Karpas-422 (cell line): ENCODE results near the gene ZNF280B. TPM values are rescaled to one million over a fixed set of nuclear protein-coding genes. Genes with fewer than 3 reads are reported as not detected.
"Not testable (repeated sequence)": the region's sequence is repeated elsewhere in the genome, so short reads cannot be mapped to it uniquely, and the experiment has no call there.

Source experiments
- DNase-seq: peaks from one replicate; pipeline ENCODE4 v3.0.0-alpha.2; 2015
- H2AFZ ChIP-seq: fragments of 200-600 bp; sonication (generic); 2 replicates; pipeline ENCODE4 v1.6.1; 2014; ENCODE audit warnings: antibody characterized with exemption, low read length, mixed read lengths
- H3K27ac ChIP-seq: fragments of 200-600 bp; sonication (generic); 2 replicates; pipeline ENCODE4 v1.5.1; 2014; ENCODE audit warnings: mild to moderate bottlenecking, low read length, moderate library complexity
- H3K27me3 ChIP-seq: fragments of 200-600 bp; sonication (generic); 2 replicates; pipeline ENCODE4 v1.6.1; 2014; ENCODE audit warnings: low read length, mixed read lengths
- H3K36me3 ChIP-seq: fragments of 200-600 bp; sonication (generic); 2 replicates; pipeline ENCODE4 v1.6.1; 2014; ENCODE audit warnings: low read length, mixed read lengths; ENCODE audit not compliant: insufficient read depth
- H3K4me1 ChIP-seq: fragments of 200-600 bp; sonication (generic); 2 replicates; pipeline ENCODE4 v1.6.1; 2014; ENCODE audit warnings: mild to moderate bottlenecking, low read length, mixed read lengths
- H3K4me2 ChIP-seq: fragments of 200-600 bp; sonication (generic); 2 replicates; pipeline ENCODE4 v1.6.1; 2014; ENCODE audit warnings: low read length, low read depth, mild to moderate bottlenecking; ENCODE audit not compliant: poor library complexity, severe bottlenecking
- H3K4me3 ChIP-seq: fragments of 200-600 bp; sonication (generic); 2 replicates; pipeline ENCODE4 v1.5.1; 2014; ENCODE audit warnings: mild to moderate bottlenecking, antibody characterized with exemption, low read length, mixed read lengths
- H3K79me2 ChIP-seq: fragments of 200-600 bp; sonication (generic); 2 replicates; pipeline ENCODE4 v1.6.1; 2014; ENCODE audit warnings: mild to moderate bottlenecking, low read length, mixed read lengths
- H3K9ac ChIP-seq: fragments of 200-600 bp; sonication (generic); 2 replicates; pipeline ENCODE4 v1.6.0; 2014; ENCODE audit warnings: low read length
- H3K9me2 ChIP-seq: fragments of 200-600 bp; sonication (generic), shearing (Covaris generic); replicated peaks from 2 replicates; pipeline ENCODE4 v1.6.0; 2014; ENCODE audit warnings: mild to moderate bottlenecking, low read length, moderate library complexity; ENCODE audit not compliant: insufficient read depth
- H3K9me3 ChIP-seq: fragments of 300-700, 200-600 bp; sonication (generic); 2 replicates; pipeline ENCODE4 v1.6.1; 2014; ENCODE audit warnings: low read length, mixed read lengths
- H4K20me1 ChIP-seq: fragments of 200-600 bp; sonication (generic); 2 replicates; pipeline ENCODE4 v1.6.1; 2014; ENCODE audit warnings: mild to moderate bottlenecking, antibody characterized with exemption, low read length, low read depth; ENCODE audit not compliant: insufficient read depth
- total RNA-seq: library from RNA; depleted of rRNA; stranded (reverse); fragments of >200 nt; shearing (Covaris generic); gene quantifications from 2 replicates; pipeline ENCODE4 v1.2.3, GENCODE V29; 2014; ENCODE audit warnings: low replicate concordance

The ZNF280B gene
- total RNA-seq, 1 experiment from 2014 or later, result 10.3 TPM

DNA sequence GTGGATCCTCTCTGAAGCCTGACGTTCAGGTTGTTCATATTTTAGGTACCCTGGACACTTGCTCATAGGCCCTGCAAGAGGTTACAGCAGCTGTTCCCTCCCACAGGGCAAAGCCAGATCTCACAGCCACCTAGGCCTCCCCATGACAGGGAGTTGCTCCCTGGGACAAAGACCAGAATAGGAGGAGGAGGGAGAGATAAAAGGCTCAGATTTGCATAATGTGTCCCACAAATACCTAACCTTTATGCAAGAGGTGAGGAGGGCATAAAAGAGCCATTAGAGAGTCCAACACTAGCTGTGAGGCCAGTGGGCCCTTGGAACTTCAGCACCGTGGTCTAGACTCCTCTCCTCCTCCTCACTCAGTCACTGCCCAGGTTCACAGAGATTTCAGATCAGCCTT lies 33.8 kb downstream of the ZNF280B start:
- H3K4me2 ChIP-seq, result no peak overlapping the region
- peaks cover 2% of the 10 kb centered on the region; the same call in 1 of the 2 replicates for H3K9me3 ChIP-seq

DNA sequence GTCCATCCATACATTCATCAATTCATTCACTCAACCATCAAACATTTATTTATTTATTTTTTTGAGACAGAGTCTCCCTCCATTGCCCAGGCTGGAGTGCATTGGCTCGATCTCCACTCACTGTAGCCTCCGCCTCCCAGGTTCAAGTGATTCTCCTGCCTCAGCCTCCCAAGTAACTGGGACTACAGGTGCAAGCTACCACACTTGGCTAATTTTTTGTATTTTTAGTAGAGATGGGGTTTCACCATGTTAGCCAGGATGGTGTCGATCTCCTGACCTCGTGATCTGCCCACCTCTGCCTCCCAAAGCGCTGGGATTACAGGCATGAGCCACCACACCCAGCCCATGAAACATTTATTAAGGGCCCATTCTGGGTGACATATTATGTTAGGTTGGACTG lies 37.4 kb downstream of the ZNF280B start:
- H3K4me3 ChIP-seq, H3K9me3 ChIP-seq, H3K9me2 ChIP-seq, H3K79me2 ChIP-seq, H2AFZ ChIP-seq, H4K20me1 ChIP-seq, H3K4me2 ChIP-seq, H3K27me3 ChIP-seq, H3K9ac ChIP-seq, DNase-seq, H3K36me3 ChIP-seq, H3K4me1 ChIP-seq, H3K27ac ChIP-seq: not testable (repeated sequence)

More for the DNA sequence above, 33.8 kb downstream of the ZNF280B start:
- Histone ChIP-seq H3K9me2 (no peaks in the 10 kb centered on the region), H3K27ac (no peak overlapping the region), H4K20me1 (no peaks in the 10 kb centered on the region), H3K36me3 (no peaks in the 10 kb centered on the region), H2AFZ (no peak overlapping the region), H3K4me3 (no peak overlapping the region), H3K79me2 (no peaks in the 10 kb centered on the region), H3K27me3 (no peaks in the 10 kb centered on the region), H3K9ac (no peak overlapping the region), H3K4me1 (no peaks in the 10 kb centered on the region)
- no peak for DNase-seq

DNA sequence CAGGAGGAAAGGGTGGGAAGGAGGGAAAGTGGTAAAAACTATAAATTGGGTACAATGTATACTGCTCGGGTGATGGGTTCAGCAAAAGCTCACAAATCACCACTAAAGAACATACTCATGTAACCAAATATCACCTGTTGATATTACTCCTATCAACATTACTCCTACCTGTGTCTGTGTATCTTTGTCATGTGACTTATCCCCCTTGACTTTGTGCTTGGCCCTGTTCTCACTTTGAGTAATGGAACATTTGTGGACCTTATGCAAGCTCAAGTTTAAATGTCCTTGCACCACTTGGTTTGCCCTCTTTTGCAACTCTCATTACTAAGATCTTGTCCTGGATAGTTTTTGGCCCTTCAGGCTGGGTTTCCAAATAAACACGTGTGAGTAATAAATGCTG lies 39.0 kb downstream of the ZNF280B start:
- Histone ChIP-seq H3K27me3 (no peaks in the 10 kb centered on the region), H3K27ac (no peak overlapping the region), H3K4me1 (no peaks in the 10 kb centered on the region), H3K4me3 (no peak overlapping the region), H3K79me2 (no peaks in the 10 kb centered on the region), H4K20me1 (no peaks in the 10 kb centered on the region), H2AFZ (no peak overlapping the region), H3K4me2 (no peak overlapping the region), H3K9ac (no peak overlapping the region), H3K9me2 (no peaks in the 10 kb centered on the region), H3K9me3 (peaks cover 5% of the 10 kb centered on the region; the same call in 1 of the 2 replicates), H3K36me3 (no peaks in the 10 kb centered on the region)
- no peak for DNase-seq

DNA sequence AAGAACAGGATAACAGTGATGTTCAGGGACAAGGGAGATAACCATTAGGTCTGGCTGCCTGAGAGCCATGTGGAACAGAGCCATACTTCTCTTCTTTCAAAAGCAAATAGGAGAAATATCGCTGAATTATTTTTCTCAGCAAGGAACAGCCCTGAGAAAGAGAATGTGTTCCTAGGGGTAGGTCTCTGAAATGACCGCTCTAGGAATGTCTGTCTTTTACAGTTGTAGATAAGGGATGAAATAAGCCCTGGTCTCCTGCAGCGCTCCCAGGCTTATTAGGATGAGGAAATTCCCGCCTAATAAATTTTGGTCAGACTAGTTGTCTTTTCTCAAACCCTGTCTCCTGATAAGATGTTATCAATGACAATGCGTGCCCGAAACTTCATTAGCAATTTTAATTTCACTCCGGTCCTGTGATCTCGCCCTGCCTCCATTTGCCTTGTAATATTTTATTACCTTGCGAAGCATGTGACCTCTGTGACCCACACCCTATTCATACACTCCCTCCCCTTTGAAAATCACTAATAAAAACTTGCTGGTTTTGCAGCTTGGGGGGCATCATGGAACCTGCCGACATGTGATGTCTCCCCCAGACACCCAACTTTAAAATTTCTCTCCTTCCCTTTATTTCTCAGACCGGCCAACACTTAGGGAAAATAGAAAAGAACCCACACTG lies 39.6 kb downstream of the ZNF280B start:
- not testable (repeated sequence) for H3K36me3 ChIP-seq, H3K9me2 ChIP-seq, H3K79me2 ChIP-seq, DNase-seq, H3K9me3 ChIP-seq, H3K27me3 ChIP-seq, H3K4me1 ChIP-seq, H3K4me3 ChIP-seq, H3K9ac ChIP-seq, H3K4me2 ChIP-seq, H4K20me1 ChIP-seq, H2AFZ ChIP-seq, H3K27ac ChIP-seq

DNA sequence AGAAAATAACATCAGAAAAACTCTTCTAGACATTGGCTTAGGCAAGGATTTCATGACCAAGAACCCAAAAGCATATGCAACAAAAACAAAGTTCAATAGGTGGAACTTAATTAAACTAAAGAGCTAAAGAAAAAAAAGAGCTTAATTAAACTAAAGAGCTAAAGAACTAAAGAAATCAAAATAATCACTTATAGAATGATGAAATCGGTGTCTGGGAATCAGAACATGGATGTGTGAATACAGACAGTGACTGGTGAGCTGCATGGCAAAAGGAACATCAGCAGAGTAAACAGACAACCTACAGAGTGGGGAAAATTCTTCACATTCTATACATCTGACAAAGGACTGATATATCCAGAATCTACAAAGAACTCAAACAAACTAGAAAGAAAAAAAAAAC lies 41.4 kb downstream of the ZNF280B start:
- H3K36me3 ChIP-seq, result no peaks in the 10 kb centered on the region
- H3K4me2 ChIP-seq, result no peak overlapping the region
- H3K27me3 ChIP-seq, result no peaks in the 10 kb centered on the region
- H2AFZ ChIP-seq, result no peak overlapping the region
- H3K27ac ChIP-seq, result no peak overlapping the region
- H3K9ac ChIP-seq, result no peak overlapping the region
- H3K9me2 ChIP-seq, result no peaks in the 10 kb centered on the region
- no peak overlapping the region for H3K4me3 ChIP-seq
- no peaks in the 10 kb centered on the region for H3K79me2 ChIP-seq
- no peaks in the 10 kb centered on the region for H3K4me1 ChIP-seq
- no peaks in the 10 kb centered on the region for H4K20me1 ChIP-seq
- no peak for DNase-seq
- H3K9me3 ChIP-seq, result peaks cover 5% of the 10 kb centered on the region; the same call in 1 of the 2 replicates

DNA sequence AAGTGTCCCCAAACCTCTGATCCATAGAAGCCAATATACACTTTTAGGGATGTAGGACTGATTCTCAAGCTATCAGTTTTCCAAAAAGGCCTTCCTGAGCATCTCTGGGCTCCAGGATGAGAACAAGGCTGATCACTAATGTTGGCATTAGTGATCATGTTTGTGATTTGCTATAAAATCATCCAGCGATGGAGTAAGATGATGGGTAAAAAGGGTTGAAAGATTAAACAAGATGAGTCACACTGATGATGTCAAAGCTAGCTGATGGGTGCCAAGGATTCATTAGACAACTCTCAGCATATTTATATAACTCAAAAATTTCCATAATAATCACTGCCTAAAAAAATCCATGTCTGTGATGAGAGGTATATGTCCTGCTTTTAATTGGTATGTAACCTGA lies 42.8 kb downstream of the ZNF280B start:
- H3K36me3 ChIP-seq, result no peaks in the 10 kb centered on the region
- no peaks in the 10 kb centered on the region for H3K27me3 ChIP-seq
- no peak overlapping the region for H3K4me3 ChIP-seq
- H3K9me3 ChIP-seq, result peaks cover 5% of the 10 kb centered on the region; the same call in 1 of the 2 replicates
- H3K9ac ChIP-seq, result no peak overlapping the region
- no peak overlapping the region for H3K4me2 ChIP-seq
- H2AFZ ChIP-seq, result no peak overlapping the region
- H3K9me2 ChIP-seq, result no peaks in the 10 kb centered on the region
- no peak overlapping the region for H3K27ac ChIP-seq
- DNase-seq, result no peak
- no peaks in the 10 kb centered on the region for H4K20me1 ChIP-seq
- no peaks in the 10 kb centered on the region for H3K4me1 ChIP-seq
- no peaks in the 10 kb centered on the region for H3K79me2 ChIP-seq

DNA sequence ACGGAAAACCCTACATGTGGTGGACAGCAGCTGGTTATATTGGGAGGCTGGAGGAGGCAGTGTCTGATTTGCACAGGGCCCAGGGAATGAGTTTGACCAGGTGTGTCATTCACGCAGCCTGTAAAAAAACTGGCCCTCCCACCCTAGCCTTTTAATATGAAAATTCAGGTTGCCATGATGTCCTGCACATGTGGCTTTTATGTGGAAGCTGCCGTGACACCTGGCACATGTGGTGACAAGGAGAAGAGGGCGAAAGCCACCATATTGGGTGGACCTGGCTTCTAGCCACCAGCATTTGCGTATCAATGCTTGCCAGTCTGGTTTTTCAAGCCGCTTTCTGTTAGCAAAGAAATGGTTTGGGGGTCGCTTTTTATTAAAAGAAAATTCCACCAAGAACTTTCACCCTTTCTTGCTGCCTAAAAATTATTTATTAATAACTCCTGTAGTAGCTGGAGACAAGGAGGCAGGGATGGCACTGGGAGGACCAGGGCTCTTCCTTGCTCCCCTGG lies 43.4 kb downstream of the ZNF280B start:
- no peak overlapping the region for H3K4me2 ChIP-seq
- H3K9me3 ChIP-seq, result peaks cover 9% of the 10 kb centered on the region
- no peak for DNase-seq
- H3K4me1 ChIP-seq, result no peaks in the 10 kb centered on the region
- H3K4me3 ChIP-seq, result no peak overlapping the region
- H3K79me2 ChIP-seq, result no peaks in the 10 kb centered on the region
- no peaks in the 10 kb centered on the region for H3K27me3 ChIP-seq
- no peaks in the 10 kb centered on the region for H3K36me3 ChIP-seq
- H2AFZ ChIP-seq, result no peak overlapping the region
- no peak overlapping the region for H3K9ac ChIP-seq
- H4K20me1 ChIP-seq, result no peaks in the 10 kb centered on the region
- H3K27ac ChIP-seq, result no peak overlapping the region
- no peaks in the 10 kb centered on the region for H3K9me2 ChIP-seq

DNA sequence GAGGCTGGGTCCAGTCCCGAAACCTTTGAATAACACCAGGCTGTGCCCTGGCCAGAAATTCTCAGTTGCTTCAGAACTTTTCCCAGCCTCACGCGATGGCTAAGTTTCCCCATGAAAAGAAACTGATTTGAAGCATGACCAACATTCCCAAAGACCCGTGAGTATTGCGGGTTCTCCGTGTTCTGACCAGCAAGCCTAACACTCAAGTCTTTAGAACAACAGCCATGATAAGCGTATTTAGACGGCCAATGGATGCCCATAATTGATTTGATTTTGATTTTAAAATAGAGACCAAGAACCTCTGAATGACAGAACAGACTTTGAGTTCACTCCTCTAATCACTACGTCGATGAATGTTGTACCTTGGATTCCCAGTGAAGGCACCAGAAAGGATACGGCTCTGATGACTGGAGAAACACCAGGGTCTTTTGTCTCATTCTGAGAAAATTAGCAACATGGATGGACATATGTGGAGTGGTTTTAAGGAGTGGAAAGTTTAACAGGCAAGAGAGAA lies 43.9 kb downstream of the ZNF280B start:
- peaks cover 10% of the 10 kb centered on the region for H3K9me3 ChIP-seq
- H4K20me1 ChIP-seq, result no peaks in the 10 kb centered on the region

More for the DNA sequence above, 43.9 kb downstream of the ZNF280B start:
- no peaks in the 10 kb centered on the region for H3K9me2 ChIP-seq
- H3K4me1 ChIP-seq, result no peaks in the 10 kb centered on the region
- H3K4me2 ChIP-seq, result no peak overlapping the region
- no peaks in the 10 kb centered on the region for H3K27me3 ChIP-seq
- no peak for DNase-seq
- H3K36me3 ChIP-seq, result no peaks in the 10 kb centered on the region
- H2AFZ ChIP-seq, result no peak overlapping the region
- no peak overlapping the region for H3K9ac ChIP-seq
- H3K27ac ChIP-seq, result no peak overlapping the region
- H3K4me3 ChIP-seq, result no peak overlapping the region
- H3K79me2 ChIP-seq, result no peaks in the 10 kb centered on the region
